Measurements from ENCODE around the gene TSPAN14. TPM values are rescaled to one million over a fixed set of nuclear protein-coding genes. Genes with fewer than 3 reads are reported as not detected.

Gene TSPAN14
- polyA plus RNA-seq, 3 donors, result 123 to 160 (median 146) TPM

DNA sequence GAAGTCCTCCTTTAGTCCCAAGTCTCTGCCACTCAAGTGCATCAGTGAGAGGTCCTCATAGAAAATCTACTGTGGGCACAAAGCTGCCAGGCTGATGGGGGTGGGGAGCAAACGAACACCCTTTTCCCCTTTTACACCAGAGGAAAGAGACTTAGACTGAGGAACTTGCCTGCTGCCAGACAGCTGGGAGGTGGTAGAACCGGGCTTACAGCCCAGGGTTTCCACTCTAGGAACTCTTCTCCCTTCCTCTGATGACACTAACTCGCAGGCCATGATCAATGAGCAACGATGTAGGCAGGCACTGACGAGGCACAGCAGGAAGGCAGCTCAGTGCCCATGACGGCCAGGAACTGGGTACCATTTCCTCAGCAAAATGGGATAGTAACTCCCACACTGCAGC, 72.6 kb downstream of the TSPAN14 start:
- no peak overlapping the region for H3K9ac ChIP-seq (ENCODE audit: insufficient read depth, low read length, poor library complexity, severe bottlenecking)
- no peak overlapping the region for H3K4me3 ChIP-seq (replicated peaks in 1 of 3; ENCODE audit: low read depth in 2 of 3, low read length in 3 of 3)
- peak; percentile 53 to 64 (median 54) for DNase-seq
- H3K4me1 Mint-ChIP-seq, result peaks cover 87% of the 10 kb centered on the region
- peaks cover 0 to 5% of the 10 kb centered on the region in 2 donors for H3K36me3 ChIP-seq (replicated peaks in 1 of 2; ENCODE audit: control insufficient read depth in 1 of 2, insufficient read depth in 2 of 2, low read length in 2 of 2)
- intact Hi-C loops (cut with micrococcal nuclease), result loop anchor here in 1 of 2 donors (5.0 kb wide), 1 partner anchor 79 kb away; no protein-coding TSS in a partner anchor
- H2AFZ ChIP-seq (ENCODE audit: insufficient read depth, low read depth, low read length, poor library complexity, severe bottlenecking), result no peak overlapping the region
- peaks cover 27% of the 10 kb centered on the region for H4K20me1 ChIP-seq (ENCODE audit: insufficient read depth, low read length)
- 2% methylated on average over 5 of the region's 6 CpGs for WGBS (ENCODE audit: insufficient coverage)
- TF ChIP-seq, protein P1, sequence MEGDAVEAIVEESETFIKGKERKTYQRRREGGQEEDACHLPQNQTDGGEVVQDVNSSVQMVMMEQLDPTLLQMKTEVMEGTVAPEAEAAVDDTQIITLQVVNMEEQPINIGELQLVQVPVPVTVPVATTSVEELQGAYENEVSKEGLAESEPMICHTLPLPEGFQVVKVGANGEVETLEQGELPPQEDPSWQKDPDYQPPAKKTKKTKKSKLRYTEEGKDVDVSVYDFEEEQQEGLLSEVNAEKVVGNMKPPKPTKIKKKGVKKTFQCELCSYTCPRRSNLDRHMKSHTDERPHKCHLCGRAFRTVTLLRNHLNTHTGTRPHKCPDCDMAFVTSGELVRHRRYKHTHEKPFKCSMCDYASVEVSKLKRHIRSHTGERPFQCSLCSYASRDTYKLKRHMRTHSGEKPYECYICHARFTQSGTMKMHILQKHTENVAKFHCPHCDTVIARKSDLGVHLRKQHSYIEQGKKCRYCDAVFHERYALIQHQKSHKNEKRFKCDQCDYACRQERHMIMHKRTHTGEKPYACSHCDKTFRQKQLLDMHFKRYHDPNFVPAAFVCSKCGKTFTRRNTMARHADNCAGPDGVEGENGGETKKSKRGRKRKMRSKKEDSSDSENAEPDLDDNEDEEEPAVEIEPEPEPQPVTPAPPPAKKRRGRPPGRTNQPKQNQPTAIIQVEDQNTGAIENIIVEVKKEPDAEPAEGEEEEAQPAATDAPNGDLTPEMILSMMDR (IDR thresholded peaks at IDR 0.05), result no peak
- H3K9me3 ChIP-seq (replicated peaks in 1 of 2; ENCODE audit: control insufficient read depth in 1 of 2, insufficient read depth in 1 of 2, low read length in 2 of 2), result no peaks in the 10 kb centered on the region
- H3K4me1 ChIP-seq (ENCODE audit: control insufficient read depth in 1 of 2, insufficient read depth in 2 of 2, low read length in 2 of 2), result peaks cover 75 to 82% of the 10 kb centered on the region in 2 donors
- no peak overlapping the region for H3K4me3 Mint-ChIP-seq
- peaks cover 0 to 2% (median 0%) of the 10 kb centered on the region in 7 donors for H3K9me3 Mint-ChIP-seq
- H3K27me3 ChIP-seq (ENCODE audit: control insufficient read depth in 2 of 2, insufficient read depth in 2 of 2, low read length in 2 of 2), result no peaks in the 10 kb centered on the region
- H3K36me3 Mint-ChIP-seq, result peaks cover 4 to 7% of the 10 kb centered on the region in 2 donors
- peak overlapping the region in 6 of 7 donors; percentile 25 to 76 (median 50) for H3K27ac Mint-ChIP-seq
- peak overlapping the region; percentile 2 to 52 for H3K27ac ChIP-seq (ENCODE audit: low read depth in 1 of 2, low read length in 2 of 2)
- H3K79me2 ChIP-seq (ENCODE audit: insufficient read depth, low read length), result no peaks in the 10 kb centered on the region
- no peak overlapping the region for H3K4me2 ChIP-seq (replicated peaks; ENCODE audit: extremely low read depth, low read length, poor library complexity, severe bottlenecking)
- no peaks in the 10 kb centered on the region for H3K27me3 Mint-ChIP-seq (ENCODE audit: low read depth in 3 of 3)

DNA sequence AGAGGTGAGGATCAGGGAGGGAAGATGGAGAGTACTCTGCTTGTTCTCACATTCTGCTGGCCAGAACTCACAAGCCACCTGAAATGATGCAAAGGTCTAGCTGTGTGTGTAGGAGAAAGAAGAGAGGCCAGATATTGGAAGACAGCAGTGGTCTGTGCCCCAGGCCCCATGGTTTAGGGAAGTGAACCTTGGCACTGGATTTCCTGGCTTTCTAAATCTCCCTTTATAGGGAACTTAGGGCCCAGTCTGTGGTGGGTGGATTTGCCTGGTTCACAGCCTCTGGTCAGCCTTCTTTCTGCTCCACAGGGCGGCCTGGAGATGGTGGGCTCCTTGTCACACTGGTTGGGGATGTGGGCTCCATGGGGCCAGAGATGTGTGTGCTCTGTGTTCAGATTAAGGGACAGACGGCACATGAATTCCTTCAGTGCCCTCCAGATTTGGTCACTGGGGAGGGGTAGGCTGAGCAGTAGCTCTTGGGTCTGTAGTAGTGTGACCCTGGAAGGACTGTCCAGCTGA, 74.1 kb downstream of the TSPAN14 start:
- Histone ChIP-seq H3K9ac (ENCODE audit: insufficient read depth, low read length, poor library complexity, severe bottlenecking) (peak overlapping the region; percentile 46), H3K9me3 (replicated peaks in 1 of 2; ENCODE audit: control insufficient read depth in 1 of 2, insufficient read depth in 1 of 2, low read length in 2 of 2) (no peaks in the 10 kb centered on the region), H3K4me3 (replicated peaks in 1 of 3; ENCODE audit: low read depth in 2 of 3, low read length in 3 of 3) (peak overlapping the region in 1 of 3 experiments; percentile 11), H3K4me1 (ENCODE audit: control insufficient read depth in 1 of 2, insufficient read depth in 2 of 2, low read length in 2 of 2) (peaks cover 72 to 76% of the 10 kb centered on the region in 2 donors), H3K27ac (ENCODE audit: low read depth in 1 of 2, low read length in 2 of 2) (peak overlapping the region; percentile 58 to 86), H3K79me2 (ENCODE audit: insufficient read depth, low read length) (no peaks in the 10 kb centered on the region), H3K4me2 (replicated peaks; ENCODE audit: extremely low read depth, low read length, poor library complexity, severe bottlenecking) (peak overlapping the region; percentile 39), H3K27me3 (ENCODE audit: control insufficient read depth in 2 of 2, insufficient read depth in 2 of 2, low read length in 2 of 2) (no peaks in the 10 kb centered on the region), H3K36me3 (replicated peaks in 1 of 2; ENCODE audit: control insufficient read depth in 1 of 2, insufficient read depth in 2 of 2, low read length in 2 of 2) (no peaks in the 10 kb centered on the region), H4K20me1 (ENCODE audit: insufficient read depth, low read length) (peaks cover 14% of the 10 kb centered on the region), H2AFZ (ENCODE audit: insufficient read depth, low read depth, low read length, poor library complexity, severe bottlenecking) (no peak overlapping the region)
- intact Hi-C loops (cut with micrococcal nuclease), result loop anchor here in 1 of 2 donors (5.0 kb wide), 1 partner anchor 81 kb away; no protein-coding TSS in a partner anchor
- Mint-ChIP-seq H3K9me3 (peaks cover 0 to 2% (median 0%) of the 10 kb centered on the region in 7 donors), H3K4me1 (peaks cover 78% of the 10 kb centered on the region), H3K27me3 (ENCODE audit: low read depth in 3 of 3) (no peaks in the 10 kb centered on the region), H3K27ac (peak overlapping the region; percentile 76 to 90 (median 87)), H3K36me3 (peaks cover 0 to 2% of the 10 kb centered on the region in 2 donors), H3K4me3 (peak overlapping the region in 1 of 2 donors; percentile 68)
- TF ChIP-seq, protein P1 (IDR thresholded peaks at IDR 0.05), result no peak
- 33% methylated on average over 1 of the region's 2 CpGs for WGBS (ENCODE audit: insufficient coverage)
- peak; percentile 71 to 89 (median 86) for DNase-seq

Measured in CD14-positive monocyte (primary cell).